NT2/D1 (cell line): ENCODE data around the gene CD53.
"Not testable (repeated sequence)": the region's sequence is repeated elsewhere in the genome, so short reads cannot be mapped to it uniquely, and the experiment has no call there.

Experiments used
- DNase-seq: peaks from one replicate; pipeline ENCODE4 v3.0.0-alpha.2; 2011; ENCODE audit warnings: low read depth, low spot score
- H3K27me3 ChIP-seq: 2 replicates; pipeline ENCODE4 v1.6.0; 2011; ENCODE audit warnings: mild to moderate bottlenecking; ENCODE audit not compliant: insufficient read length, insufficient read depth
- H3K36me3 ChIP-seq: 2 replicates; pipeline ENCODE4 v1.6.1; 2011; ENCODE audit warnings: mild to moderate bottlenecking, low read length, mixed read lengths; ENCODE audit not compliant: insufficient read depth, insufficient read length
- H3K4me1 ChIP-seq: 2 replicates; pipeline ENCODE4 v1.5.1; 2011; ENCODE audit not compliant: insufficient read depth, insufficient read length
- H3K4me3 ChIP-seq: 2 replicates; pipeline ENCODE4 v1.5.1; 2011; ENCODE audit warnings: low read depth; ENCODE audit not compliant: insufficient read length
- H3K9ac ChIP-seq: 2 replicates; pipeline ENCODE4 v1.6.0; 2011; ENCODE audit warnings: low read depth; ENCODE audit not compliant: insufficient read length
- H3K9me3 ChIP-seq: 2 replicates; pipeline ENCODE4 v1.5.1; 2011; ENCODE audit warnings: mild to moderate bottlenecking, low read length; ENCODE audit not compliant: insufficient read depth
- SUZ12 ChIP-seq: IDR thresholded peaks from 2 replicates; pipeline ENCODE4 v1.6.1; 2011; ENCODE audit not compliant: insufficient read length, insufficient read depth; ENCODE audit errors: extremely low read depth
- YY1 ChIP-seq: IDR thresholded peaks from 2 replicates; pipeline ENCODE4 v1.6.1; 2011; ENCODE audit not compliant: insufficient read length, insufficient read depth
- ZNF274 ChIP-seq: IDR thresholded peaks from 2 replicates; pipeline ENCODE4 v1.6.1; 2011; ENCODE audit warnings: mild to moderate bottlenecking, low read depth, low read length

Gene CD53

GRCh38 chr1:110853135-110853534 is 19.8 kb upstream of the CD53 start:
- no peak for DNase-seq
- no peaks in the 10 kb centered on the region for H3K27me3 ChIP-seq
- no peak overlapping the region for H3K4me3 ChIP-seq
- H3K4me1 ChIP-seq: no peaks in the 10 kb centered on the region
- H3K9me3 ChIP-seq: no peaks in the 10 kb centered on the region
- no peak overlapping the region for H3K9ac ChIP-seq
- no peaks in the 10 kb centered on the region for H3K36me3 ChIP-seq
- no peak for TF ChIP-seq YY1
- no peak for TF ChIP-seq SUZ12
- no peak for TF ChIP-seq ZNF274

- no peak for TF ChIP-seq ZNF274
- TF ChIP-seq SUZ12: no peak
- TF ChIP-seq YY1: no peak
- Histone ChIP-seq H3K9me3 (no peaks in the 10 kb centered on the region), H3K4me3 (no peak overlapping the region), H3K9ac (no peak overlapping the region), H3K27me3 (no peaks in the 10 kb centered on the region), H3K36me3 (no peaks in the 10 kb centered on the region), H3K4me1 (no peaks in the 10 kb centered on the region)
- no peak for DNase-seq
Measured at GRCh38 chr1:110856410-110856809, 16.5 kb upstream of the CD53 start.

- Histone ChIP-seq H3K9ac (no peak overlapping the region), H3K4me3 (no peak overlapping the region), H3K9me3 (no peaks in the 10 kb centered on the region), H3K4me1 (no peaks in the 10 kb centered on the region), H3K36me3 (no peaks in the 10 kb centered on the region), H3K27me3 (no peaks in the 10 kb centered on the region)
- TF ChIP-seq ZNF274 (no peak), SUZ12 (no peak), YY1 (no peak)
- no peak for DNase-seq
Measured at GRCh38 chr1:110857964-110858948, 14.7 kb upstream of the CD53 start.

GRCh38 chr1:110859062-110859461 is 13.9 kb upstream of the CD53 start:
- no peak for TF ChIP-seq YY1
- TF ChIP-seq ZNF274: no peak
- TF ChIP-seq SUZ12: no peak
- Histone ChIP-seq H3K4me1 (no peaks in the 10 kb centered on the region), H3K27me3 (no peaks in the 10 kb centered on the region), H3K4me3 (no peak overlapping the region), H3K9me3 (no peaks in the 10 kb centered on the region), H3K9ac (no peak overlapping the region), H3K36me3 (no peaks in the 10 kb centered on the region)
- no peak for DNase-seq

- Histone ChIP-seq H3K9me3 (peaks cover 3% of the 10 kb centered on the region; the same call in 1 of the 2 replicates), H3K9ac (no peak overlapping the region), H3K27me3 (no peaks in the 10 kb centered on the region), H3K4me3 (no peak overlapping the region), H3K4me1 (no peaks in the 10 kb centered on the region), H3K36me3 (no peaks in the 10 kb centered on the region)
- TF ChIP-seq YY1 (no peak), ZNF274 (no peak), SUZ12 (no peak)
- DNase-seq: no peak
Measured at GRCh38 chr1:110860174-110860573, 12.8 kb upstream of the CD53 start.

- not testable (repeated sequence) for H3K4me1 ChIP-seq, H3K9ac ChIP-seq, DNase-seq, H3K27me3 ChIP-seq, H3K4me3 ChIP-seq, H3K9me3 ChIP-seq, H3K36me3 ChIP-seq
Measured at GRCh38 chr1:110860620-110861019, 12.3 kb upstream of the CD53 start.

GRCh38 chr1:110861942-110862341 is 11.0 kb upstream of the CD53 start:
- not testable (repeated sequence) for DNase-seq, H3K27me3 ChIP-seq, H3K36me3 ChIP-seq, H3K4me1 ChIP-seq, H3K9ac ChIP-seq, H3K9me3 ChIP-seq, H3K4me3 ChIP-seq

- H3K4me1 ChIP-seq: no peaks in the 10 kb centered on the region
- no peak for TF ChIP-seq YY1
- no peak for TF ChIP-seq ZNF274
- no peak for TF ChIP-seq SUZ12
- H3K9ac ChIP-seq: no peak overlapping the region
- H3K4me3 ChIP-seq: no peak overlapping the region
- DNase-seq: no peak
- peaks cover 6% of the 10 kb centered on the region; the same call in 1 of the 2 replicates for H3K9me3 ChIP-seq
- H3K36me3 ChIP-seq: no peaks in the 10 kb centered on the region
- H3K27me3 ChIP-seq: no peaks in the 10 kb centered on the region
Measured at GRCh38 chr1:110864287-110864686, 8.7 kb upstream of the CD53 start.
